ENCODE measurements around the gene MEPCE.
A peak's percentile ranks its signal among the peaks of the same experiment; 100 is the strongest.

- TF ChIP-seq POLR2A (IDR thresholded peaks at IDR 0.05; ENCODE audit: low read length) (peak; percentile 24), GATA1 (IDR thresholded peaks at IDR 0.05; ENCODE audit: low read depth, low read length) (no peak)
These were observed 37.3 kb downstream of the MEPCE start for GRCh38 chr7:100466653-100467605.
